Right lobe of liver (tissue), 6 donors: Measurements from ENCODE around the gene FGF3. TPM values are rescaled to one million over a fixed set of nuclear protein-coding genes. Genes with fewer than 3 reads are reported as not detected.
A peak's percentile ranks its signal among the peaks of the same experiment; 100 is the strongest.

Experiments
- ATAC-seq, 4 donors: fragments of 200-7000 bp; cut with Tn5 transposase; one replicate each; pipeline ENCODE4 v1.9.1; 2020; ENCODE audit warnings: mild to moderate bottlenecking in 4 of 4, moderate library complexity in 4 of 4
- DNase-seq, 3 donors: peaks; one replicate each; pipeline ENCODE4 v3.0.0-alpha.2; 2020
- H3K27ac ChIP-seq, 3 donors: fragments of 200-600 bp; one replicate each; pipeline ENCODE4 v1.8.0; 2022
- H3K27me3 ChIP-seq, 2 donors: fragments of 200-600 bp; one replicate each; pipeline ENCODE4 v1.8.0; 2022
- H3K36me3 ChIP-seq, 4 donors: fragments of 200-600 bp; sonication (generic) in 1 of 4; one replicate each; pipeline versions ENCODE4 v1.5.1 to v1.8.0; 2017 to 2022; ENCODE audit warnings: control low read depth in 1 of 4
- H3K4me1 ChIP-seq, 4 donors: fragments of 200-600 bp; sonication (generic) in 1 of 4; one replicate each; pipeline versions ENCODE4 v1.5.1 to v1.8.0; 2017 to 2022; ENCODE audit warnings: control low read depth in 1 of 4
- H3K4me3 ChIP-seq, 3 donors: fragments of 200-600 bp; one replicate each; pipeline ENCODE4 v1.8.0; 2022
- H3K9me3 ChIP-seq, 4 donors: fragments of 200-600 bp; sonication (generic) in 1 of 4; one replicate each; pipeline versions ENCODE4 v1.5.1 to v1.8.0; 2017 to 2022; ENCODE audit warnings: control low read depth in 1 of 4
- CTCF ChIP-seq, 4 donors: fragments of 200-600 bp in 3 of 4; fragments of 450-650 bp in 1 of 4; IDR thresholded peaks; one replicate each; pipeline versions ENCODE4 v1.5.1 to v1.8.0; 2016 to 2022; ENCODE audit warnings: antibody characterized with exemption in 4 of 4, mild to moderate bottlenecking in 2 of 4
- POLR2A ChIP-seq: fragments of 450-650 bp; IDR thresholded peaks from one replicate; pipeline ENCODE4 v1.6.1; 2017; ENCODE audit warnings: antibody characterized with exemption, mild to moderate bottlenecking
- WGBS: methylation state at CpG from one replicate; pipeline ENCODE4 v1.1.6; 2018; ENCODE audit warnings: low coverage, low lambda C conversion rate; ENCODE audit not compliant: insufficient coverage; ENCODE audit errors: missing lambda C conversion rate; 5-methylcytosine and 5-hydroxymethylcytosine counted together
- intact Hi-C, 2 donors: fragments of 100-400 bp; cut with DNase I; formaldehyde crosslinking; loops; one replicate each; pipeline versions ENCODE4 v1.11.2 to v1.14.1; 2022
- total RNA-seq, 6 experiments: library from RNA; depleted of rRNA in 2 of 6; stranded (reverse); fragments of >200 nt in 2 of 6; fragmentation: NEBNext Ultra II Directional in 3 of 6; extraction: Animal tissue kit (Norgen Biotek cat#: 25700) in 3 of 6; gene quantifications; one replicate each; pipeline versions ENCODE4 v1.1.0 to v1.2.4, GENCODE V29; 2016 to 2023
- donor health status: DM: no; HTN: yes; CAD: no.
- donor health status: DM: no; HTN: no; CAD: no.
- donor health status: DM: no; HTN: no; CAD: no.
- donor health status: DM: no; HTN: yes; CAD: no.
- donor health status: DM: no; HTN: yes; CAD: no.

Gene FGF3
- total RNA-seq, 6 experiments from 2014 or later: not detected

- intact Hi-C loops: no loop called here
- WGBS: 26% methylated on average over 5 of the region's 5 CpGs
- H3K9me3 ChIP-seq: no peaks in the 10 kb centered on the region
Measured at GRCh38 chr11:69860244-69860643, 41.0 kb upstream of the FGF3 start.

GRCh38 chr11:69859275-69859934, 40.2 kb upstream of the FGF3 start:
- ATAC-seq: no peak
- DNase-seq: no peak
- Histone ChIP-seq H3K4me1 (peaks cover 0 to 9% (median 0%) of the 10 kb centered on the region in 4 donors), H3K4me3 (no peak overlapping the region), H3K9me3 (no peaks in the 10 kb centered on the region), H3K36me3 (no peaks in the 10 kb centered on the region), H3K27me3 (no peaks in the 10 kb centered on the region), H3K27ac (no peak overlapping the region)
- TF ChIP-seq POLR2A (no peak), CTCF (IDR thresholded peaks at IDR 0.05) (no peak)
- WGBS: 74% methylated on average over 10 of the region's 12 CpGs
- intact Hi-C loops: no loop called here

More at GRCh38 chr11:69860244-69860643, 41.0 kb upstream of the FGF3 start:
- peak; percentile 42 to 83 (median 69) for ATAC-seq
- no peak for DNase-seq
- Histone ChIP-seq H3K27me3 (no peaks in the 10 kb centered on the region), H3K4me3 (no peak overlapping the region), H3K4me1 (peaks cover 0 to 9% (median 0%) of the 10 kb centered on the region in 4 donors), H3K36me3 (no peaks in the 10 kb centered on the region), H3K27ac (no peak overlapping the region)
- TF ChIP-seq POLR2A (no peak), CTCF (IDR thresholded peaks at IDR 0.05) (no peak)

- intact Hi-C loops: no loop called here
- Histone ChIP-seq H3K4me1 (peaks cover 0 to 7% (median 0%) of the 10 kb centered on the region in 4 donors), H3K27me3 (no peaks in the 10 kb centered on the region), H3K36me3 (no peaks in the 10 kb centered on the region), H3K9me3 (peaks cover 0 to 4% (median 0%) of the 10 kb centered on the region in 4 donors), H3K27ac (no peak overlapping the region), H3K4me3 (no peak overlapping the region)
- DNase-seq: no peak
- 40% methylated on average over 1 of the region's 3 CpGs for WGBS
- ATAC-seq: no peak
- TF ChIP-seq POLR2A (no peak), CTCF (IDR thresholded peaks at IDR 0.05) (no peak)
Measured at GRCh38 chr11:69855421-69855820, 36.2 kb upstream of the FGF3 start.

GRCh38 chr11:69854713-69855112, 35.5 kb upstream of the FGF3 start:
- Histone ChIP-seq H3K27ac (no peak overlapping the region), H3K27me3 (no peaks in the 10 kb centered on the region), H3K9me3 (peaks cover 0 to 4% (median 0%) of the 10 kb centered on the region in 4 donors), H3K36me3 (no peaks in the 10 kb centered on the region), H3K4me3 (no peak overlapping the region), H3K4me1 (peaks cover 0 to 5% (median 0%) of the 10 kb centered on the region in 4 donors)
- WGBS: 90% methylated on average over 2 of the region's 2 CpGs
- no peak for TF ChIP-seq CTCF (IDR thresholded peaks at IDR 0.05)
- TF ChIP-seq POLR2A: no peak
- ATAC-seq (no peak), DNase-seq (no peak)
- intact Hi-C loops: no loop called here
